ENCODE measurements around the gene BSG. TPM values are rescaled to one million over a fixed set of nuclear protein-coding genes. Genes with fewer than 3 reads are reported as not detected.
"Not testable (repeated sequence)": the region's sequence is repeated elsewhere in the genome, so short reads cannot be mapped to it uniquely, and the experiment has no call there.

The BSG gene
- total RNA-seq, 4 donors from 2014 or later = 305 to 380 (median 364) TPM

- Histone ChIP-seq H3K9me3 (no peaks in the 10 kb centered on the region), H3K27ac (no peak overlapping the region), H3K27me3 (peaks cover 11 to 12% (median 11%) of the 10 kb centered on the region in 3 donors), H3K36me3 (peaks cover 0 to 40% of the 10 kb centered on the region in 2 donors), H3K4me1 (peaks cover 0 to 10% of the 10 kb centered on the region in 2 donors), H3K4me3 (no peak overlapping the region)
- in situ Hi-C loops (cut with MboI; ENCODE audit: low sequenced_read_pairs in 4 of 4) = no loop called here
- ATAC-seq = no peak
- no peak for DNase-seq
- TF ChIP-seq CTCF (IDR thresholded peaks at IDR 0.05 in 4 of 5, conservative IDR thresholded peaks at IDR 0.05 in 1 of 5) (no peak), POLR2A (IDR thresholded peaks at IDR 0.05) (no peak)
- intact Hi-C loops (cut with DNase I; ENCODE audit: low total_unique reads) = loop anchor here (5.0 kb wide), 1 partner anchor 433 kb away; no protein-coding TSS in a partner anchor
Observed at GRCh38 chr19:583968-584239, 11.5 kb downstream of the BSG start.

GRCh38 chr19:584240-585001, 12.0 kb downstream of the BSG start:
- H3K4me1 ChIP-seq = peaks cover 0 to 5% of the 10 kb centered on the region in 2 donors
- in situ Hi-C loops (cut with MboI; ENCODE audit: low sequenced_read_pairs in 4 of 4) = no loop called here
- H3K27me3 ChIP-seq = peaks cover 16 to 17% (median 17%) of the 10 kb centered on the region in 3 donors
- peak; percentile 61 to 64 for ATAC-seq
- TF ChIP-seq POLR2A (IDR thresholded peaks at IDR 0.05) (no peak), CTCF (IDR thresholded peaks at IDR 0.05 in 4 of 5, conservative IDR thresholded peaks at IDR 0.05 in 1 of 5) (peak; percentile 80 to 89 (median 83))
- no peak for DNase-seq
- H3K27ac ChIP-seq = no peak overlapping the region
- intact Hi-C loops (cut with DNase I; ENCODE audit: low total_unique reads) = loop anchor here (5.0 kb wide), 1 partner anchor 433 kb away; no protein-coding TSS in a partner anchor
- peaks cover 0 to 35% of the 10 kb centered on the region in 2 donors for H3K36me3 ChIP-seq
- no peak overlapping the region for H3K4me3 ChIP-seq
- H3K9me3 ChIP-seq = no peaks in the 10 kb centered on the region

- H3K4me3 ChIP-seq; H3K27ac ChIP-seq; DNase-seq; H3K9me3 ChIP-seq; H3K4me1 ChIP-seq; intact Hi-C loops (cut with DNase I; ENCODE audit: low total_unique reads); ATAC-seq; in situ Hi-C loops (cut with MboI; ENCODE audit: low sequenced_read_pairs in 4 of 4): not testable (repeated sequence)
- peaks cover 17% of the 10 kb centered on the region in 3 donors for H3K27me3 ChIP-seq
- H3K36me3 ChIP-seq = peaks cover 0 to 29% of the 10 kb centered on the region in 2 donors
Observed at GRCh38 chr19:585146-585545, 12.8 kb downstream of the BSG start.

GRCh38 chr19:585551-586110, 13.2 kb downstream of the BSG start:
- TF ChIP-seq CTCF (IDR thresholded peaks at IDR 0.05 in 4 of 5, conservative IDR thresholded peaks at IDR 0.05 in 1 of 5) (no peak), POLR2A (IDR thresholded peaks at IDR 0.05) (no peak)
- Histone ChIP-seq H3K4me1 (no peaks in the 10 kb centered on the region), H3K27me3 (peaks cover 19 to 21% (median 21%) of the 10 kb centered on the region in 3 donors), H3K9me3 (no peaks in the 10 kb centered on the region), H3K4me3 (no peak overlapping the region), H3K27ac (no peak overlapping the region), H3K36me3 (peaks cover 0 to 25% of the 10 kb centered on the region in 2 donors)
- ATAC-seq = peak in 1 of 2 donors; percentile 22
- in situ Hi-C loops (cut with MboI; ENCODE audit: low sequenced_read_pairs in 4 of 4) (no loop called here), intact Hi-C loops (cut with DNase I; ENCODE audit: low total_unique reads) (no loop called here)
- no peak for DNase-seq

- ATAC-seq (peak in 1 of 2 donors; percentile 31), DNase-seq (no peak)
- no peaks in the 10 kb centered on the region for H3K9me3 ChIP-seq
- H3K4me3 ChIP-seq = no peak overlapping the region
- TF ChIP-seq POLR2A (IDR thresholded peaks at IDR 0.05) (no peak), CTCF (IDR thresholded peaks at IDR 0.05 in 4 of 5, conservative IDR thresholded peaks at IDR 0.05 in 1 of 5) (peak in 1 of 5 experiments; percentile 14)
- intact Hi-C loops (cut with DNase I; ENCODE audit: low total_unique reads) (no loop called here), in situ Hi-C loops (cut with MboI; ENCODE audit: low sequenced_read_pairs in 4 of 4) (no loop called here)
- H3K27me3 ChIP-seq = peaks cover 39 to 47% (median 43%) of the 10 kb centered on the region in 3 donors
- no peaks in the 10 kb centered on the region for H3K4me1 ChIP-seq
- H3K27ac ChIP-seq = no peak overlapping the region
- H3K36me3 ChIP-seq = peaks cover 0 to 5% of the 10 kb centered on the region in 2 donors
Observed at GRCh38 chr19:588093-588740, 15.8 kb downstream of the BSG start.
